ENCODE data around the gene NEK8. TPM values are rescaled to one million over a fixed set of nuclear protein-coding genes. Genes with fewer than 3 reads are reported as not detected.

NEK8 gene
- total and polyA plus RNA-seq, 8 donors, result 2.8 to 17.8 (median 3.4) TPM; not detected in 1

DNA sequence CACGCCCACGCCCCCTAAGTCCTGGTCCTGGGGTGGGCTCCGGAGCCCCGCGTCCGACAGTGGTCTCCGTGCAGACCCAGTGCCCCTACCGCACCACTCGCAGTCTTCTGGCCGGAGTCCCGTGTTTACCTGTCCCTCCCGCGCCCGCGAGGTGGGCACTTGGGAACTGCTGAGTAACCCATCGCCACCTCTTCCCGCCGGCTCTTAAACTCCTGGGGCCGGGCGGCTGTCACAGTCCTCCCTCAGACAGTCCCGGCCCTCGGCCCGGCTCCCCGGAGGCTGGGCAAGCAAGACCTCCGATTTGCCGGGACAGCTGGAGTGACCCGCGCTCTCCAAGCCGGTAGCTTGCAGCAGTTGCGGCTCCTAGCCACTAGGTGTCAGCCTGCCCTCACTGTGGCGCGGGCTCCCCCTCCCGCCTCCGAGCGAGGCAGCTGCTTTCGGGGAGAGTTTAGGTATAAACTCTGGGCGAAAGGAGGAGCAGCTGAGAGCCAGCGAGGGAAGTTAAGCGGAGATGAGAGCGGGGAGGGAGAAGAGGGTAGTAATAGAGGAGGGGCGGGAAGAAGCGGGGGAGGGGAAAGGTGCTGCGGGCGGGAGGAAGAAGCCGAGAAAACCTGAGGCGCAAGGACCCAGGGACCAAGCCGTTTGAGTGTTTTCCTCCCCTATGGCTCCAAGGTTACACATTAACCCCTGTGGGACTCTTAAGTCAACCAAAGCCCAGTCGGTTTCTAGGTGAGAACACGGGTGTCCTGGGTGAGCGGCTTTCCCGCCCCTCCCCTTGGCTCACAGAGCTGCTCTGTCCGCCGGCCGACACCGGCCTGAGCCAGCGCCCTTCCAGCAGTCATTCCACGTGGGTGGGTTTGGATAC lies 1.7 kb upstream of the NEK8 start:
- H3K4me3 ChIP-seq, result peak overlapping the region; percentile 74 to 88 (median 79)
- no peaks in the 10 kb centered on the region for H3K9me3 ChIP-seq
- TF ChIP-seq POLR2A (IDR thresholded peaks at IDR 0.05) (no peak), POLR2AphosphoS5 (IDR thresholded peaks at IDR 0.05) (peak; percentile 25 to 83 (median 38)), EP300 (IDR thresholded peaks at IDR 0.05) (no peak)
- TF ChIP-seq, protein P1, sequence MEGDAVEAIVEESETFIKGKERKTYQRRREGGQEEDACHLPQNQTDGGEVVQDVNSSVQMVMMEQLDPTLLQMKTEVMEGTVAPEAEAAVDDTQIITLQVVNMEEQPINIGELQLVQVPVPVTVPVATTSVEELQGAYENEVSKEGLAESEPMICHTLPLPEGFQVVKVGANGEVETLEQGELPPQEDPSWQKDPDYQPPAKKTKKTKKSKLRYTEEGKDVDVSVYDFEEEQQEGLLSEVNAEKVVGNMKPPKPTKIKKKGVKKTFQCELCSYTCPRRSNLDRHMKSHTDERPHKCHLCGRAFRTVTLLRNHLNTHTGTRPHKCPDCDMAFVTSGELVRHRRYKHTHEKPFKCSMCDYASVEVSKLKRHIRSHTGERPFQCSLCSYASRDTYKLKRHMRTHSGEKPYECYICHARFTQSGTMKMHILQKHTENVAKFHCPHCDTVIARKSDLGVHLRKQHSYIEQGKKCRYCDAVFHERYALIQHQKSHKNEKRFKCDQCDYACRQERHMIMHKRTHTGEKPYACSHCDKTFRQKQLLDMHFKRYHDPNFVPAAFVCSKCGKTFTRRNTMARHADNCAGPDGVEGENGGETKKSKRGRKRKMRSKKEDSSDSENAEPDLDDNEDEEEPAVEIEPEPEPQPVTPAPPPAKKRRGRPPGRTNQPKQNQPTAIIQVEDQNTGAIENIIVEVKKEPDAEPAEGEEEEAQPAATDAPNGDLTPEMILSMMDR (IDR thresholded peaks at IDR 0.05), result peak in 6 of 7 experiments; percentile 77 to 100 (median 99)
- H3K27me3 ChIP-seq, result no peaks in the 10 kb centered on the region
- 0 to 1% (median 1%) methylated on average over 30 to 57 of the region's 57 CpGs for WGBS, 5 donors
- DNase-seq, result peak; percentile 96 to 98
- intact Hi-C loops (cut with DNase I; ENCODE audit: low total_unique reads), result no loop called here
- peak overlapping the region; percentile 91 to 99 (median 99) for H3K27ac ChIP-seq
- peaks cover 22 to 33% (median 32%) of the 10 kb centered on the region in 4 donors for H3K36me3 ChIP-seq
- peaks cover 32 to 72% (median 69%) of the 10 kb centered on the region in 4 donors for H3K4me1 ChIP-seq

DNA sequence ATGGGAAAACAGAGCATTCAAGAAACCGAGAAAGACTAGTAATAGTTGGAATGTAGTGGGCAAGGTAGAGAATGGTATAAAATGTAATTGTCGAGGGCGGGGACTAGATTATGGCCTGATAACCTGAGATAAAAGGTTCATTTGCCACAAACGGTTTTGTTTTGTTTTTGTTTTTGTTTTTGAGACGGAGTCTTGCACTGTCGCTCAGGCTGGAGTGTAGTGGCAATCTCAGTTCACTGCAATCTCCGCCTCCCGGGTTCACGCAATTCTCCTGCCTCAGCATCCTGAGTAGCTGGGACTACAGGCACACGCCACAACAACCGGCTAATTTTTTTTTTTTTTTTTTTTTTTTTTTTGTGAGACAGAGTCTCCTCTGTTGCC lies 1.4 kb downstream of the NEK8 start:
- TF ChIP-seq, protein P1 (IDR thresholded peaks at IDR 0.05), result no peak
- TF ChIP-seq EP300 (IDR thresholded peaks at IDR 0.05), result no peak
- no peak for TF ChIP-seq POLR2AphosphoS5 (IDR thresholded peaks at IDR 0.05)
- TF ChIP-seq POLR2A (IDR thresholded peaks at IDR 0.05), result no peak
- peaks cover 0 to 7% (median 3%) of the 10 kb centered on the region in 4 donors for H3K36me3 ChIP-seq
- intact Hi-C loops (cut with DNase I; ENCODE audit: low total_unique reads), result no loop called here
- H3K4me1 ChIP-seq, result peaks cover 25 to 42% (median 40%) of the 10 kb centered on the region in 4 donors
- 67 to 83% (median 79%) methylated on average over 11 of the region's 11 CpGs for WGBS, 5 donors
- H3K27ac ChIP-seq, result peak overlapping the region in 4 of 5 donors; percentile 98 to 99 (median 99)
- DNase-seq, result no peak
- H3K27me3 ChIP-seq, result no peaks in the 10 kb centered on the region
- no peak overlapping the region for H3K4me3 ChIP-seq
- H3K9me3 ChIP-seq, result no peaks in the 10 kb centered on the region

DNA sequence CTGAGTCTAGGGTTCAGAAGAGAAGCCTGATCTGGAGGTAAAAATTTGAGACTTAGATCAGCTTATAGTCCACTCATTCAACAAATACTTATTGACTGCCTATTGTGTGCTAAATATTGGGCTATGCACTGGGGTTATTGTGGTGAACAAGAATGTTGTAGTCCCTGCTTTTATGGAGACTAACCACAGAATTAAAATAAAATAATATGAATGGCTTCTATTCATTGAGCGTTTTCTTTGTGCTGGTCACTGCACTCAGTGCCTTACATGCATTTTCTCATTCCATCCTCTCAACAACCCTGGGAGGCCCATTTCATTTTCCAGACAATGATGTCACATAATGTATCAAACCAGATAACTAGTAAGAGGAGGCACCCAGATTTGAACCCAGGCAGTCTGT lies 4.8 kb downstream of the NEK8 start:
- H3K9me3 ChIP-seq, result no peaks in the 10 kb centered on the region
- H3K27me3 ChIP-seq, result no peaks in the 10 kb centered on the region
- intact Hi-C loops (cut with DNase I; ENCODE audit: low total_unique reads), result no loop called here
- H3K27ac ChIP-seq, result no peak overlapping the region
- WGBS, 5 donors, result 85 to 95% (median 87%) methylated on average over 1 of the region's 1 CpG
- DNase-seq, result no peak
- no peak for TF ChIP-seq POLR2A (IDR thresholded peaks at IDR 0.05)
- TF ChIP-seq, protein P1 (IDR thresholded peaks at IDR 0.05), result no peak
- no peak overlapping the region for H3K4me3 ChIP-seq
- H3K4me1 ChIP-seq, result peaks cover 7 to 14% (median 11%) of the 10 kb centered on the region in 4 donors
- peaks cover 0 to 14% (median 3%) of the 10 kb centered on the region in 4 donors for H3K36me3 ChIP-seq

DNA sequence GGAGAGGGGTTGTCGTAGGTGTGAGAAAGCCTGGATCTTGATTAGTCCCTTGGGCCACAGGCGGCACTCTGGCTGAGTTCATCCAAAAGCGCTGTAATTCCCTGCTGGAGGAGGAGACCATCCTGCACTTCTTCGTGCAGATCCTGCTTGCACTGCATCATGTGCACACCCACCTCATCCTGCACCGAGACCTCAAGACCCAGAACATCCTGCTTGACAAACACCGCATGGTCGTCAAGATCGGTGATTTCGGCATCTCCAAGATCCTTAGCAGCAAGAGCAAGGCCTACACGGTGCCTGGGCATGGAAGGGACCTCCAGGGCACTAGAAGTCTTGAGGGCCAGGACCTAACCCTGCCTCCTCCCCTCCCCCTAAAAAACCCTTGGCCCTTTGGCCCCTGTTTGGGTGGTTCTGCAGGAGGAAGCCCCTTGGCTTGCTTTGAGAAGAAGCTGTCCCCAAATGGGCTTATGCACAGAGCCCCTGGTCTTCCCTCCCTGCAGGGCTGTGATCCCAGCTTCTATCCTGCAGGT lies 6.2 kb downstream of the NEK8 start:
- no peak overlapping the region for H3K27ac ChIP-seq

More for the DNA sequence above, 6.2 kb downstream of the NEK8 start:
- TF ChIP-seq POLR2A (IDR thresholded peaks at IDR 0.05), result no peak
- no peak for TF ChIP-seq EP300 (IDR thresholded peaks at IDR 0.05)
- TF ChIP-seq, protein P1 (IDR thresholded peaks at IDR 0.05), result no peak
- Histone ChIP-seq H3K4me3 (no peak overlapping the region), H3K27me3 (no peaks in the 10 kb centered on the region), H3K4me1 (peaks cover 0 to 5% (median 1%) of the 10 kb centered on the region in 4 donors), H3K9me3 (no peaks in the 10 kb centered on the region), H3K36me3 (peaks cover 0 to 14% (median 3%) of the 10 kb centered on the region in 4 donors)
- intact Hi-C loops (cut with DNase I; ENCODE audit: low total_unique reads), result no loop called here
- no peak for DNase-seq
- 88 to 97% (median 89%) methylated on average over 9 to 10 of the region's 10 CpGs for WGBS, 5 donors
